H9 (cell line): ENCODE data around the gene LRPAP1. TPM values are rescaled to one million over a fixed set of nuclear protein-coding genes. Genes with fewer than 3 reads are reported as not detected.

Source experiments
- DNase-seq: peaks from one replicate; pipeline ENCODE4 v3.0.0-alpha.2; 2017
- H2AFZ ChIP-seq: one replicate; pipeline ENCODE4 v1.6.1; 2013; ENCODE audit warnings: mild to moderate bottlenecking, low read length, control low read depth, moderate library complexity
- H2AK5ac ChIP-seq: 2 replicates; pipeline ENCODE4 v1.6.1; 2013; ENCODE audit warnings: low read length, control low read depth, mixed read lengths; ENCODE audit not compliant: insufficient read length
- H2BK120ac ChIP-seq: one replicate; pipeline ENCODE4 v1.6.1; 2013; ENCODE audit warnings: low read depth, mild to moderate bottlenecking, low read length, control low read depth, inconsistent platforms; ENCODE audit not compliant: poor library complexity, severe bottlenecking
- H2BK12ac ChIP-seq: 2 replicates; pipeline ENCODE4 v1.6.1; 2013; ENCODE audit warnings: low read length, control low read depth, mixed read lengths, low read depth; ENCODE audit not compliant: insufficient read length
- H2BK15ac ChIP-seq: 2 replicates; pipeline ENCODE4 v1.6.1; 2013; ENCODE audit warnings: low read depth, low read length, control low read depth
- H2BK20ac ChIP-seq: one replicate; pipeline ENCODE4 v1.6.1; 2013; ENCODE audit warnings: low read depth, mild to moderate bottlenecking, low read length, control low read depth, inconsistent platforms; ENCODE audit not compliant: poor library complexity, severe bottlenecking
- H2BK5ac ChIP-seq: 2 replicates; pipeline ENCODE4 v1.6.1; 2013; ENCODE audit warnings: low read length, control low read depth, mixed read lengths; ENCODE audit not compliant: insufficient read length
- H3K14ac ChIP-seq: 2 replicates; pipeline ENCODE4 v1.6.1; 2013; ENCODE audit warnings: low read length, control low read depth; ENCODE audit not compliant: insufficient read depth
- H3K18ac ChIP-seq: 2 replicates; pipeline ENCODE4 v1.6.1; 2013; ENCODE audit warnings: low read depth, mild to moderate bottlenecking, mixed read lengths, low read length, control low read depth; ENCODE audit not compliant: insufficient read length
- H3K23ac ChIP-seq: 2 replicates; pipeline ENCODE4 v1.6.1; 2013; ENCODE audit warnings: low read length, control low read depth, mixed read lengths, low read depth; ENCODE audit not compliant: insufficient read length
- H3K23me2 ChIP-seq: 2 replicates; pipeline ENCODE4 v1.6.1; 2013; ENCODE audit warnings: low read depth, mild to moderate bottlenecking, mixed read lengths, low read length, control low read depth; ENCODE audit not compliant: insufficient read length, poor library complexity, severe bottlenecking
- H3K27ac ChIP-seq: 2 replicates; pipeline ENCODE4 v1.5.1; 2013; ENCODE audit warnings: low read length, control low read depth, mixed read lengths, low read depth; ENCODE audit not compliant: insufficient read length
- H3K27me3 ChIP-seq: 2 replicates; pipeline ENCODE4 v1.6.1; 2013; ENCODE audit warnings: low read length, control low read depth, inconsistent platforms; ENCODE audit not compliant: insufficient read depth
- H3K4ac ChIP-seq: 2 replicates; pipeline ENCODE4 v1.6.1; 2013; ENCODE audit warnings: low read depth, mild to moderate bottlenecking, control low read depth, inconsistent platforms, low read length, moderate library complexity
- H3K4me1 ChIP-seq: 2 replicates; pipeline ENCODE4 v1.6.1; 2013; ENCODE audit warnings: low read length, control low read depth, inconsistent platforms; ENCODE audit not compliant: insufficient read depth
- H3K4me2 ChIP-seq: 2 replicates; pipeline ENCODE4 v1.6.1; 2013; ENCODE audit warnings: low read length, control low read depth, mixed read lengths; ENCODE audit not compliant: insufficient read length, insufficient read depth
- H3K56ac ChIP-seq: 2 replicates; pipeline ENCODE4 v1.6.1; 2013; ENCODE audit warnings: low read depth, mild to moderate bottlenecking, mixed read lengths, low read length, control low read depth; ENCODE audit not compliant: insufficient read length
- H3K79me1 ChIP-seq: 2 replicates; pipeline ENCODE4 v1.6.1; 2013; ENCODE audit warnings: low read depth, mild to moderate bottlenecking, moderate library complexity, low read length, control low read depth, inconsistent platforms; ENCODE audit not compliant: insufficient read depth, poor library complexity, severe bottlenecking
- H3K79me2 ChIP-seq: 2 replicates; pipeline ENCODE4 v1.6.1; 2013; ENCODE audit warnings: low read length, control low read depth, inconsistent platforms; ENCODE audit not compliant: insufficient read depth
- H3K9ac ChIP-seq: 2 replicates; pipeline ENCODE4 v1.6.1; 2013; ENCODE audit warnings: low read length, control low read depth, mixed read lengths; ENCODE audit not compliant: insufficient read length; ENCODE audit errors: extremely low read depth
- H3K9me3 ChIP-seq: one replicate; pipeline ENCODE4 v1.6.1; 2013; ENCODE audit warnings: low read depth, low read length, inconsistent platforms; ENCODE audit not compliant: control insufficient read depth
- H3T11ph ChIP-seq: one replicate; pipeline ENCODE4 v1.6.1; 2013; ENCODE audit warnings: mild to moderate bottlenecking, low read length, control low read depth, inconsistent platforms
- H4K20me1 ChIP-seq: one replicate; pipeline ENCODE4 v1.6.1; 2013; ENCODE audit not compliant: control insufficient read depth, insufficient read length, insufficient read depth
- H4K5ac ChIP-seq: 2 replicates; pipeline ENCODE4 v1.6.1; 2013; ENCODE audit warnings: low read depth, mild to moderate bottlenecking, mixed read lengths, low read length, control low read depth; ENCODE audit not compliant: insufficient read length
- H4K8ac ChIP-seq: replicated peaks from 2 replicates; pipeline ENCODE4 v1.6.1; 2013; ENCODE audit warnings: low read length, control low read depth, mixed read lengths, low read depth; ENCODE audit not compliant: insufficient read length
- H4K91ac ChIP-seq: 2 replicates; pipeline ENCODE4 v1.6.1; 2013; ENCODE audit warnings: low read depth, mild to moderate bottlenecking, moderate library complexity, mixed read lengths, low read length, control low read depth; ENCODE audit not compliant: insufficient read length
- H3K27ac Mint-ChIP-seq, 3 experiments: 2 replicates in 2 of 3; 3 replicates in 1 of 3; pipeline ENCODE4 v1.8.0; 2020 to 2021; ENCODE audit warnings: mixed read lengths in 3 of 3, mild to moderate bottlenecking in 1 of 3, moderate library complexity in 1 of 3
- H3K27me3 Mint-ChIP-seq: 2 replicates; pipeline ENCODE4 v1.8.0; 2021; ENCODE audit warnings: low read depth, mild to moderate bottlenecking, moderate library complexity, mixed read lengths
- H3K36me3 Mint-ChIP-seq, 3 experiments: 2 replicates in 2 of 3; 3 replicates in 1 of 3; pipeline ENCODE4 v1.8.0; 2020 to 2021; ENCODE audit warnings: low read depth in 3 of 3, mixed read lengths in 3 of 3; ENCODE audit not compliant: insufficient read depth in 1 of 3
- H3K4me1 Mint-ChIP-seq, 2 experiments: 2 replicates each; pipeline ENCODE4 v1.8.0; 2020; ENCODE audit warnings: mixed read lengths in 2 of 2
- H3K4me3 Mint-ChIP-seq, 2 experiments: 2 replicates in 1 of 2; 3 replicates in 1 of 2; pipeline ENCODE4 v1.8.0; 2020 to 2021; ENCODE audit warnings: mild to moderate bottlenecking in 2 of 2, mixed read lengths in 2 of 2, moderate library complexity in 1 of 2
- H3K9me3 Mint-ChIP-seq, 2 experiments: 2 replicates in 1 of 2; 3 replicates in 1 of 2; pipeline ENCODE4 v1.8.0; 2020; ENCODE audit warnings: mild to moderate bottlenecking in 2 of 2, mixed read lengths in 2 of 2, moderate library complexity in 1 of 2
- CTCF ChIP-seq: fragments of 200-600 bp; sonication (generic); conservative IDR thresholded peaks from 3 replicates; pipeline ENCODE4 v1.8.0; 2021; ENCODE audit warnings: antibody characterized with exemption, mild to moderate bottlenecking
- WGBS: extraction: QIAGEN DNeasy Blood & Tissue Kit; methylation state at CpG from one replicate; pipeline ENCODE4 v1.1.7; 2013; ENCODE audit warnings: missing lambda C conversion rate, low lambda C conversion rate, mixed read lengths; ENCODE audit not compliant: insufficient read length; ENCODE audit errors: extremely low coverage; 5-methylcytosine and 5-hydroxymethylcytosine counted together
- total RNA-seq: library from RNA; stranded (reverse); gene quantifications from 2 replicates; pipeline ENCODE4 v1.2.1, GENCODE V29; 2021

Gene LRPAP1
- total RNA-seq, 1 experiment from 2014 or later, result 85.9 TPM

DNA sequence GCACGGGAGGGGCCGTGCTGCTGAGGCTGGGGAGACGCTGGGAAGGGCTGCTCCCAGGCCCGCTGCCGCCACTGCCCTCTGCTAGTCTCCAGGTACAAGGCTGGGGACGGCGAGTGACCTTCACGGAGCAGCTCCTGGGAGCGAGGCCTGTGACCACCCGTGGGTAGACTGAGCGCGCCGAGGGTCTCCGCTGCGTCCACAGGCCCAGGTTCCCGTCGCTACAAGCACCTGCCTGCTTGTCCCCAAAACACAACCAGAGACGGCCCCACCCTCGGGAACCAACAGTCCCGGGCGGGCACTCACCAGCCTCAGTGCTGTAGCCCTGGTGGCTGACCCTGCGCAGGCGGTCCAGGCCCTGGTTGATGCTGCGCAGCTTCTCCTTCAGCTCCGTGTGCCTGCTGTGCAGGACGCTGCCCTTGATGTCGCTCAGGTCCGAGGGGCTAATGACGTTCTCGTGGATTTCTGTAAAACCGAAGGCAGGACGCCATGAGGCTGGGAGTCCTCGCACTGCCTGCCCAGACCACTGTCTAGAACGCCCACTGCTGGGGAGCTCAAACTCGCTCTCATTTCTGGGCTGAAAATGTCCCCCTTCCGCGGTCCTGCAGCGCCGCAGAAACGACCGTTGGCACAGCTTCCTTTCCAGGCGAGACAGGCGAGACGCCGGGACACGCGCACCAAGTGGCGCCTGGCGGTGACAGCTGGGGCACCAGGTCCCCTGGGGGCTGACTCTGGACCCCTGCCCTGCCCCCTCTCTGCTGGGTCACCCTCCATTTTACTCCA, 14.3 kb downstream of the LRPAP1 start:
- no peak overlapping the region for H2AFZ ChIP-seq

More for the DNA sequence above, 14.3 kb downstream of the LRPAP1 start:
- H2BK20ac ChIP-seq, result no peak overlapping the region
- no peak overlapping the region for H3K9ac ChIP-seq
- no peak overlapping the region for H2BK15ac ChIP-seq
- H3K9me3 Mint-ChIP-seq, result no peaks in the 10 kb centered on the region
- H3K9me3 ChIP-seq, result no peaks in the 10 kb centered on the region
- no peak overlapping the region for H3K56ac ChIP-seq
- no peak overlapping the region for H4K8ac ChIP-seq
- H3K4me1 Mint-ChIP-seq, result peaks cover 3 to 7% of the 10 kb centered on the region in 2 experiments
- H2BK12ac ChIP-seq, result no peak overlapping the region
- no peaks in the 10 kb centered on the region for H3K79me2 ChIP-seq
- H3K36me3 Mint-ChIP-seq, result peaks cover 42 to 76% (median 67%) of the 10 kb centered on the region in 3 experiments
- no peak overlapping the region for H4K91ac ChIP-seq
- H3K23ac ChIP-seq, result no peak overlapping the region
- no peak for DNase-seq
- no CpG with 5 or more reads among the region's 49 CpGs for WGBS
- no peaks in the 10 kb centered on the region; the same call in 1 of the 2 replicates for H3K4me1 ChIP-seq
- H3K4me3 Mint-ChIP-seq, result no peak overlapping the region
- no peak overlapping the region for H2BK120ac ChIP-seq
- no peaks in the 10 kb centered on the region for H3K27me3 ChIP-seq
- no peak overlapping the region for H3T11ph ChIP-seq
- no peaks in the 10 kb centered on the region for H3K23me2 ChIP-seq
- no peak overlapping the region; the same call in 1 of the 2 replicates for H3K14ac ChIP-seq
- H3K79me1 ChIP-seq, result no peaks in the 10 kb centered on the region
- no peak overlapping the region for H2BK5ac ChIP-seq
- H4K5ac ChIP-seq, result no peak overlapping the region
- H3K4ac ChIP-seq, result no peak overlapping the region
- H4K20me1 ChIP-seq, result no peaks in the 10 kb centered on the region
- H3K4me2 ChIP-seq, result no peak overlapping the region
- H3K27me3 Mint-ChIP-seq, result no peaks in the 10 kb centered on the region; the same call in 1 of the 2 replicates
- H3K27ac Mint-ChIP-seq, result no peak overlapping the region; a peak in 1 of 7 replicates
- H3K18ac ChIP-seq, result no peak overlapping the region
- H3K27ac ChIP-seq, result no peak overlapping the region
- no peak overlapping the region for H2AK5ac ChIP-seq
- no peak for TF ChIP-seq CTCF
